GM21737 (cell line): ENCODE measurements around the gene RARRES2.

ENCODE experiments used
- ATAC-seq: cut with Tn5 transposase; IDR thresholded peaks from one replicate; pipeline ENCODE4 v1.9.1; 2021; ENCODE audit warnings: mild to moderate bottlenecking, moderate library complexity; ENCODE audit not compliant: unreplicated experiment

Gene RARRES2

DNA sequence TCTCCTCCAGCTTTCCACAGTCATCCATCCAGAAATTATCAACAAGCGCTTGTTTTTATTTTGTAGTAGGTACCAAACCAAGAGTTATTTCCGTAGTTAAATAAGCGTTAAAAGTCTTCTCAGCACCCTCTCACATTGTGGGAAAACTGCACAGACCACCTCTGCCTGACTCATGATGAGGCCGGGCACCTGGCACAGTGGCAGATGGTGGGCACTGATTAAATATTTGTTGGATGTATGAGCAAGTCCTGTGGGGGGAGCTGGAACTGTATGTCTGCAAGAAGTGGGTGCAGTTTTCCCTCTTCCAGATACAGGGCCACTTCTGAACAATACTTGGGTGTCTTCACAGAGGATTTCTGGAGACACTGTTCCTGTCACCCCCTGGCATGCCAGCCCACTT is 21.9 kb upstream of the RARRES2 start:
- ATAC-seq = no peak

DNA sequence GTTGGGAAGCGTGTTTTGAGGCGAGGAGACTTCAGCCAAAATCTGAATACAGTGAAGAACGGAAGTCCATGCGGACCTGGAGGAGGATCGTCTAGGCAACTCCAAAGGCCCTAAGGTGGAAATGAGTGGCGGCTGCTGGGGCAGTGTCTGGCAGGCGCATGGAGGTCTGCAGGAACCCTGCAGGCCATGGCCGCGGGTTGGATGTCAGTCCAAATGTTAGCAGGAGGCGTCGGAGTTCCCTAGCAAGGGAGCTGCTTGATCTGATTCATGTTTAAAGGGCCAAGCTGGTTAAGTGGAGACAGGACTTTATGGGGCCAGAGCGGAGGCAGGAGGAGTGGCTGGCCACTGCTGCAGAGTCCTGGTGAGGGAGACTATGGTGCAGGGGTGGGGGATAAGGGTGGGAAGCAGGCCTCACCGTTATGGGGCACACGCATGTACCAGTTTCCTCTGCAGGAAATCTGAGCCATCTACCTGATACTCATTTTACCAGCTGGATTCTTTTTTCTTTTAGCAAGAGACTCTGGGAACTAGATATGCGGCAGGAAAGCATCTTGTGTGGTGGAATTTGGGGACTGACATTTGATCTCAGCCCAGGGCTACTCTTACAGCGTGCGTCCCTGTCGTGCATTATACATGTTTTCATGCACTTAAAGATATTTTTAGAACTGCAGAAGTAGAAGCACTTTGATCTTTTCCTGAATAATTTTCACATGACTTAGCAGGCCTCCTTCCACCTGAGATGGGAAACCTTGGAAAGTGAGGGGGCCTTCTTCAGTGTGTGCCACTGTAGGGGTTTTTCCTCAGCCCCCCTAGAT is 20.6 kb upstream of the RARRES2 start:
- ATAC-seq = no peak

DNA sequence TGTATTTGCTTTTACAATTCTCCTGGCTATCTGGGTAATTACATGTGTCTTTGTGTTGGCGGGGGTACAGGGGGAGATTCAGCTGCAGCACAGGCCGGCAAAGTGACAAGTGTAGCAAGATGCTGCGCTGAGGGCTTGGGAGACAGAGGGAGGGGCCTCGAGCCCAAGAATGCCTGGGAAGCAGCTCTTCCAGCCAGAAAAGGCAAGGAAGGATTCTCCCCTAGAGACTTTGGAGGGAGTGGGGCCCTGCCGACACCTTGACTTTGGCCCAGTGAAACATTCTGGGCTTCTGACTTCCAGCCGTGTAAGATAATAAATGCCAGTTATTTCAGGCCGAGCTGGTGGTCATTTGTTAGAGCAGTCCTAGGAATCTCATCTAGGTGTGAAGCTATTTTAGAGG is 20.0 kb upstream of the RARRES2 start:
- ATAC-seq = no peak

DNA sequence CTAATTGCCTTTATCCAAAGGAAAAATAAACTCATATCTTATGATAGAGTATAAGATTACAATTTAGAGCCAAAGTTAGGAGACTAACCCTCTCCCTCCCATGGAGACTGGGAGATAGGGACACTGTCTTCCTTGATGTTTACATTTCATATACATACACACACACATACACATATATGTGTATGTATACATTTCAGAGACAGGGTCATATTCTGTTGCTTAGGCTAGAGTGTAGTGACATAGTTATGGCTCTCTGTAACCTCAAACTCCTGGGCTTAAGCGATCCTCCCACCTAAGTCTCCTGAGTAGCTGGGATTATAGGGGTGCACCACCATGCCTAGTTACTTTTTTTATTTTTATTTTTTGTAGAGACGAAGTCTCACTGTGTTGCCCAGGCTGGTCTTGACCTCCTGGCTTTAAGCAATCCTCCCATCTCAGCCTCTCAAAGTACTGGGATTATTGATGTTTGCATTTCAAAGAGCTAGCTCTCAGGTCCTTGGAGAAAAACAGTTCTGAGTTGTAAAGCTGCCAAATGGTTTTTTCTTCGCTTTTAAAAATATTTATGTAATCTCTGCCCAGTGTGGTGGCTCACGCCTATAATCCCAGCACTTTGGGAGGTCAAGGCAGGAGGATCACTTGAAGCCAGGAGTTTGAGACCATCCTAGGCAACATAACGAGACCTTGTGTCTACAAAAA is 19.1 kb upstream of the RARRES2 start:
- ATAC-seq = no peak

DNA sequence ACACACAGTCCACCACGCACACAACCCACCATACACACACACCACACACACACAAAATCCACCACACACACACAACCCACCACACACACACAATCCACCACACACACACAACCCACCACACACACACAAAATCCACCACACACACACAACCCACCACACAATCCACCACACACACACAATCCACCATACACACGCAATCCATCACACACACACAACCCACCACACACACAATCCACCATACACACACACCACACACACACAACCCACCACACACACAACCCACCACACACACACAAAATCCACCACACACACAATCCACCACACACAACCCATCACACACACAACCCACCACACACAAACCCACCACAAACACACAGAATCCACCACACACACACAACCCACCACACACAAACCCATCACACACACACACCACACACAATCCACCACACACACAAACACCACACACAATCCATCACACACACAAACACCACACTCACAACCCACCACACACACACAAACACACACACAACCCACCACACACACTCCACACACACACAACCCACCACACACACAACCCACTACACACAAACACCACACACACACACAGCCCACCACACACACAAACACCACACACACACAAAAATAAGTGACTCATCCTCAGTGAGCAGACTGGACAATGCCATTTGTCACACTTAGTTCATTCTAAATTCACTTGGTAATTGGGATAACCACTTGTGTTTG is 18.4 kb upstream of the RARRES2 start:
- no peak for ATAC-seq

GRCh38 chr7:150358988-150359621 is 17.7 kb upstream of the RARRES2 start:
- ATAC-seq = no peak

DNA sequence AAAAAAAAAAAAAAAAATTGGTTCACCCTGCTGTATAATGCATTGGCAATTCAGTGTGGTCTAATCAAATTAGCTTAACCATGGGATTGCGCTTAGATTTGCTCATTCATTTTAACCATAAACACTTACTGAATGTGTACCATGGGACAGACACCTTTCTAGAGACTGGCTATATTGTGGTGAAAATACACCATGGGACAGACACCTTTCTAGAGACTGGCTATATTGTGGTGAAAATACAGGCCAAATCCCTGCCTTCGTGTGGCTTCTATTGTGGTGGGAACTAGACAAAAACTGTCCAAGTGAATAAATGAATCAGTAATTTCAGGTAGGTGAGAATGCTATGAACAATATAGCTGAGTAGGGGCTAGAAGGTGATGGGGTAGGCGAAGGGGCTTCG is 17.0 kb upstream of the RARRES2 start:
- no peak for ATAC-seq

DNA sequence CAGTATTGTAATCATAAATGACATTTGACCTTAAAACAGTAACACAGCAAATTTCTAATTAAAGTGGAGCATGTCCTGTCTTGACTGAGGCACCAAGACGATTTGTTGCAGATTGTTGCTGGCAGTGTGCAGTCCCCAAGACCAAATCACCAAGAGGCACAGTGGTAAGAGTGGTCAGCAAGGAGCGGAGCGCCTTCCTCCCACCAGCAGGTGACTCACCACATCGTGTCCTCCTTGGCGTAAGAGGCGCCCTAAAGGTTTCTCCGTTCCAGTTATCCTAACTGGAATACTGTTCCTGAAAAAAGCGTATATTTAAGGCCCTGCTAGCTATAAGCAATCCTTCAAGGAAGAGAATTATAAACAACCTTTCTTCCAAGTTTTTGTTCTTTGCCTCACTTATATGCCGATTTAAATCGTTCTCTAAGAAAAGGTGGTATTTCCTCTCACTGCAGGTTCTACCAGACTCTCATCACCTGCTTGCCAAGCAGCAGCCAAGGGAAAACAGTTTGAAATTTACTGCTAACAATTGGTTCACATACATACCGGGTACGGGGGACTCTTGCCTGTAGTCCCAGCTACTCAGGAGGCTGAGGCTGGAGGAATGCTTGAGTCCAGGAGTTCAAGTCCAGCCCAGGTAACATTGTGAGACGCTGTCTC is 16.5 kb upstream of the RARRES2 start:
- no peak for ATAC-seq

GRCh38 chr7:150357270-150357669 is 15.8 kb upstream of the RARRES2 start:
- no peak for ATAC-seq

- ATAC-seq = no peak
Measured at GRCh38 chr7:150356265-150356897, 15.0 kb upstream of the RARRES2 start.

- ATAC-seq = no peak
Measured at GRCh38 chr7:150355666-150356059, 14.2 kb upstream of the RARRES2 start.

- no peak for ATAC-seq
Measured at GRCh38 chr7:150351587-150352194, 10.3 kb upstream of the RARRES2 start.

- ATAC-seq = no peak
Measured at GRCh38 chr7:150346922-150347321, 5.5 kb upstream of the RARRES2 start.

DNA sequence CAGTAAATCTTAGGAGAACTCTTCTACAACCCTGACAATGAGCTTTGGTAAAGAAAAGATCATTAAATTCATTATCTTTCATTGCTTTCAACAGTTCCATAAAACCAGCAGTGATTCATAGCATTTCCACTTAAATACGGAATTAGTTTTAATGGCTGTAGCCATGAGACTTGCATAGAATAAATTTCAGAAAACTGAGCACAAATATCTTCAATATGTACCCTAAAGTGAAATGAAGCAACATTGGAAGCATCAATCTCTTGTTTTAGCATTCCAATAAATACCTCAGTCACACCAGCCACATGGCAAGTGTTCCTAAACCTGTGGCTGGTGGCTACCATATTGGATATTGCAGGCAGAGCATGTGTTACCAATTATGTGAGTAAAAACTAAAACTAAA is 3.6 kb upstream of the RARRES2 start:
- ATAC-seq = no peak

- ATAC-seq = no peak
Measured at GRCh38 chr7:150344299-150344698, 2.9 kb upstream of the RARRES2 start.

DNA sequence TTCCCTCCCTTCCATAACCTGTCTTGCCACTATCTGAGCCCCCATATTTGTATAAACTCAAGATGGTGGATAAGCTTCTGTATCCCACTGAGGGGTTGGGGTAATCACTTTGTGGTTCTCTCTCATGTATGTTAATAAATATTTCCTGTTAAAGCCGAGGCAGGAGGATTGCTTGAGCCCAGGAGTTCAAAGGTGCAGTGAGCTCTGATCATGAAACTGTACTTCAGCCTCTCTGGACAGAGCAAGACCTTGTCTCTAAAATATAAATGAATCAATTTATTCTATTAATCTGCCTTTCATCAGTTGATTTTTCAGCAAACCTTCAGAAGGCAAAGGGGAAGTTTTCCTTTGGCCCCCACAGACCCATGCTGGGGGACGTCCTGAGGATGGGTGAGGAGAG is 1.8 kb upstream of the RARRES2 start:
- ATAC-seq = no peak

DNA sequence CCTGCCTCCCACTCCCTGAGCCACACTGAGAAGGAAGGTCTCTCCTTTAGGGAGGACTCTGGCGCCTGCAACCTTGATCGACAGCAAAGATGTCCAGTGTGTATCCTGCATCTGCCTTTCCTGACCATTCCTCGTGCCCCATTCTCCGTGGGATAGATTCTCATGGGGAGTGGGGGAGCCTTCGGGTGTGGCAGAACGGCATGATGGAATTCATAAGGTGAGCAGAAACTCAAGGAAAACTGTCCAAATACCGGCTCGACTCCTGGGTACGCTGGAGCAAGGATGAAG is 636 bp upstream of the RARRES2 start:
- ATAC-seq = no peak

GRCh38 chr7:150340875-150341262 is 560 bp downstream of the RARRES2 start:
- ATAC-seq = no peak

DNA sequence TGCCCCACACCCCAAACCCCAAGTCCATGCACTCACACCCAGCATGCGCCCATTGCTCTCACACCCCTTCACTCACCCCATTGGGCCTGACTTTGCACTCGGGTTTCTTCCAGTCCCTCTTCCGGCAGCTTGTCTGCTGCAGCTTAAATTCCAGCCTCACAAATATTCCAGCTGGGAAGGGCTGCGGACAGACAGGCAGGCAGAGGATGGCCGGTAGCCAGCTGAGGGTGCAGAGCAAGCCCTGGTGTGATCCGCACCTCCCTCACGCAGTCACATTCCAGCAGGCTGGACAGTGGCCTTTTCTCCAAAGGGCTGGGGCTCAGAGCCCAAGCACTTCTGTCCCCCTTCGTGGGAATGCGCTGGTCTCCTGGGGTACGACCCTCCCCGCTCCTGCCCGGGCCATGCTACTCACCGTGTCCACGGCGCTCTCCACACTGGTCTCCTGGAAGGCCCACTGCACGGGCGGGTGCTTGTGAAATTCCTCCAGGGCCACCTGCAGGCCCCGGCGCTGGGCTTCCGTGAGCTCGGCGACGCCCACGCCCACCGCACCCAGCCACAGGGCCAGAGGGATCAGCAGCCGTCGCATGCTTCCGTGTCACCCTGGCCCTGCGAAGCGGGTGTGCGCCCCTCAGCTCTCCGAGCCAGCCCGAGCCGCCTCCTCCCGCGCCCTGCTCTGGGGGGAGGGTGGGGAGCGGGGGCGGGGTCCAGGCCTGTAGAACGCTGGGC is 1.2 kb downstream of the RARRES2 start:
- no peak for ATAC-seq

GRCh38 chr7:150339409-150339809 is 2.0 kb downstream of the RARRES2 start:
- no peak for ATAC-seq
